GM19043 (cell line): ENCODE results near the gene COL20A1.
"Not testable (repeated sequence)": the region's sequence is repeated elsewhere in the genome, so short reads cannot be mapped to it uniquely, and the experiment has no call there.

ENCODE experiments used
- ATAC-seq: cut with Tn5 transposase; IDR thresholded peaks from one replicate; pipeline ENCODE4 v1.9.1; 2021; ENCODE audit warnings: low read depth; ENCODE audit not compliant: unreplicated experiment

Gene COL20A1

GRCh38 chr20:63292904-63293303 lies at the start of gene COL20A1:
Gene COL20A1 (plus strand): TSS chr20:63293186. CDS start chr20:63295108, 1,922 bp downstream.
- no peak for ATAC-seq

GRCh38 chr20:63243604-63244247 lies 49.3 kb upstream of the COL20A1 start:
- no peak for ATAC-seq

- ATAC-seq: no peak
Observed at GRCh38 chr20:63244468-63244867, 48.5 kb upstream of the COL20A1 start.

GRCh38 chr20:63246490-63247288 lies 46.3 kb upstream of the COL20A1 start:
- no peak for ATAC-seq

- no peak for ATAC-seq
Observed at GRCh38 chr20:63247671-63248228, 45.2 kb upstream of the COL20A1 start.

- no peak for ATAC-seq
Observed at GRCh38 chr20:63248835-63249591, 44.0 kb upstream of the COL20A1 start.

GRCh38 chr20:63249891-63250290 lies 43.1 kb upstream of the COL20A1 start:
- no peak for ATAC-seq

- not testable (repeated sequence) for ATAC-seq
Observed at GRCh38 chr20:63251350-63251749, 41.6 kb upstream of the COL20A1 start.

GRCh38 chr20:63252284-63252711 lies 40.7 kb upstream of the COL20A1 start:
- no peak for ATAC-seq

- ATAC-seq: no peak
Observed at GRCh38 chr20:63253065-63253437, 39.9 kb upstream of the COL20A1 start.

- ATAC-seq: no peak
Observed at GRCh38 chr20:63253438-63254231, 39.4 kb upstream of the COL20A1 start.

GRCh38 chr20:63254232-63254605 lies 38.8 kb upstream of the COL20A1 start, which contains the start of gene NKAIN4:
Gene NKAIN4 (minus strand): TSS chr20:63254463. CDS start chr20:63254450, 13 bp downstream.
- no peak for ATAC-seq

GRCh38 chr20:63254606-63255384 lies 38.2 kb upstream of the COL20A1 start:
- no peak for ATAC-seq

GRCh38 chr20:63255931-63256704 lies 36.9 kb upstream of the COL20A1 start:
- no peak for ATAC-seq

GRCh38 chr20:63256954-63257353 lies 36.0 kb upstream of the COL20A1 start:
- no peak for ATAC-seq

GRCh38 chr20:63257629-63258028 lies 35.4 kb upstream of the COL20A1 start:
- ATAC-seq: no peak

GRCh38 chr20:63258781-63259180 lies 34.2 kb upstream of the COL20A1 start:
- ATAC-seq: no peak

GRCh38 chr20:63259734-63260460 lies 33.1 kb upstream of the COL20A1 start:
- ATAC-seq: no peak
